NCI-H1694 treated with DMSO at 0.1 percent for 48 hours (cell line): ENCODE measurements around the gene RAB28.

Experiments
- DNase-seq: peaks from one replicate; lab custom pipeline; 2025; lab: John Stamatoyannopoulos, UW

RAB28 gene

DNA sequence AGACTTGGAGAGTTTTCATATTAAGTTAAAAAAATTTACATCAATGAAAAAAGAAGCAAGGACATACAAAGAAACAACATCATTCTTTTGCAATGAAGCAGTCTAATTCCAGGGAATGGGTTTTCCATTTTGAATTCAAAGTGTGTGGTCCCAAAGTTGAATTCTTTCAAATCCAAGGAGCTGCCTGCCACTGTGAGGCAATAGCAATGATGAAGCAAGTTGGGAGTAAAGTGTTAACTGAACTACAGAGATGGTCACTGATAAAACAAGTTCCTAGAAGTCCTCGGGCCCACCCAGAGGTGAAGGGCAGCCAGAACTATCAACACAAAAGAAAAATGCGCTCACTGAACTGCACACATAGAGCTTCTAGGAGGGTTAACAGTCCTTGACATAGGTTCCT lies 115.9 kb downstream of the RAB28 start:
- no peak for DNase-seq

DNA sequence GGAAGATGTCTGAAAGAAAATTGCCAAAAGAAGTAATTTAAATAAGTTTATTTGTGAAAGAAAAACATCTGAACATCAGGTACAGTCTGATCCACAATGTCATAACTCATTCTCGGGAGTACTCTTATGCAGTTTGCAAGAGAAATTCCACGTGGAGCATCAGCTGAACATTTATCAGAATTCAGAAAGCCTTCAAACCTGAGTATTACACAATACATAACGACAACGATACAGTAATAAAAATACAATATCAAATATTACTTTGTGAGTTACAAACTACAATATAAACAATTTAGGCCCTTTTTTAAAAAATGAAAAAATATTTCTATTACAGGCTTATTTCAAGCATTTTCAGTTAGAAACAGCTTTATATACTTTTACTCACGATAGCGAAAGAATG lies 116.4 kb downstream of the RAB28 start:
- no peak for DNase-seq

DNA sequence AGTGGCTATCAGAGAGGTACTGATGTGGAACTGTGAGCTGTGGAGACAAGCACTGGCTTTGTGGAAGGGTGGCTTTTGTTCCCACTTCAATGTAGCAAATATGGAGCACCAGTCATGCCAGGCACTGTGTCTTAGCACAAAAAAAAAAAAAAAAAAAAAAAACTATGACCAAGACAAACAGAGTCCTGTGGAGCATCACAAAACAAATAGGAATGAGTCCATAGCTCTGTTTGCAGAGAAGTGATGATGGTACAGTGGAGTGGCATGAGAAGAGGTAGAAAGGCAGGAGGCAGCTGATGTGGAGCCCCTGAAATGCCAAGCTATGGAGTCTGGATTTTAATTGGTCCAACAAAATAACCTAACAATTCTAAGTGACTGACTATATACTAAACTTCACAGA lies 116.9 kb downstream of the RAB28 start:
- DNase-seq: no peak

DNA sequence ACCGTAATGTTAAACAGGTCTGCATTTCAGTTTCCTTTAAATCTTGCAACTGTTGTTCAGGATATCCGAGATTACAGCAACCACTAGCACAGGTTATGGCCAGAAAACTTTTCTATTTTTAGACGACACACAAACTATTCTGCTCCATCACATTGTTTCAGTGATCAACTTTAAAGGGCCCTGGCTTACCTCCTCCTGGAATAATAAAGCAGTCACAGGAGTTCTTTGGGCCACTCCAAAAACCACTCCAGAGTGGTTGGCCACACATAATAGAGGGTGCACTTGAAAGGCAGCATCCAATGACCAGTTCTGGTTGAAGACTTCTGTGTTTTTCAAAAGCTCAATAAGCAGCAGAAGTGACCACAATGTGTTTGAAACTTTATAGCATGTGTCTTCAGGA lies 118.9 kb downstream of the RAB28 start:
- no peak for DNase-seq

DNA sequence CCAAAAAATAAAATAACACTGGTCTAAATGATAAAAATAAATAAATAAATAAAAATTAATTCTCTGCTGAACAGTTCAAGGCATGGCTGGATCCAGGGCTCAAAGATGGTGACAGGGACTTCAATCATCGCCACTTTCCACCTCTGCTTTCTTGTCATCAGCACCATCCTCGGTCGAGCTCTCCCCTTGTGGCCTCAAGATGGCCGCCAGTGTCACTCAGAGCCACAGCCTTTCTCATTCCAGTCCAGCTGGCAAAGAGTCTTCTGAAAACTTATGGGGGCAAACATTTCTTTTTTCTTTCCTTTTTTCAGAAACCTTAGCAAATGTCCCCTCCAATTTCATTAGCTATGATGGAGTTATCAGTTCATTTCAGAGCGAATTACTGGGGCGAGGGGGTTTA lies 119.5 kb downstream of the RAB28 start:
- DNase-seq: no peak

DNA sequence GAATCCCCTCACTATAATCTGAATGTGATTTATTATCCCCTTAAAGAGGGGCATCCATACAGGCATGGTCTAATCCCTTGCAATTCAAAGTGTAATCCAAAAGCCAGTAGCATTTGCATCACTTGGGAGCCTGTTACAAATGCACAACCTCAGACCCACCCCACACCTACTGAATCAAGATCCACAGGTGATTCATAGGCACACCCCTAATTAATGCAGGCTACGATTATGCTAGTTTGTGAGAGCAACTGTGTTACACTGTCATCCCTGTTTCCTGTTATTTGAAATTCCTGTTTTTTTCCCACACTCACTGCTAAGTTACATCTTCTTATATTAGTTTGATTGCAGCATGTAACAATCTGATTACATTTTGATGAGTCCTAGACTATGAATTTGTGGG lies 120.0 kb downstream of the RAB28 start:
- no peak for DNase-seq

DNA sequence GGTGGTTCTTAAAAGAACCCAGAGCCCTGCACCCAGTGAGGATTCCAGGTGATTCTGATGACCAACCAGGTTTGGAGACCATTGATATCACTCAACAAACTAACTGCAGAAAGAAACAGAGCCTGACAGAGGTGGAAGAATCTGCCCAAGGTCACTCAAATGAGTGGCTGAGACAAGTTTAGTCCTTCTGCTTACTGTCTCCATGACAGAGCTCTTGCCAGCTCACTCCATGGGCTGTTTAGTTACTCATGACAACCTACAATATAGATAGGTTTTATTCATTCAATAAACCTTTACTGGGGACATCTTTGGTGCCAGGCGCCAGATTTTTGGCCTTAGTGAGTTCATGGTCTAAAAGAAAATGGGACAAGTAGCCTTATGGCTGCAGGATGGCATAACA lies 124.3 kb downstream of the RAB28 start:
- DNase-seq: no peak

DNA sequence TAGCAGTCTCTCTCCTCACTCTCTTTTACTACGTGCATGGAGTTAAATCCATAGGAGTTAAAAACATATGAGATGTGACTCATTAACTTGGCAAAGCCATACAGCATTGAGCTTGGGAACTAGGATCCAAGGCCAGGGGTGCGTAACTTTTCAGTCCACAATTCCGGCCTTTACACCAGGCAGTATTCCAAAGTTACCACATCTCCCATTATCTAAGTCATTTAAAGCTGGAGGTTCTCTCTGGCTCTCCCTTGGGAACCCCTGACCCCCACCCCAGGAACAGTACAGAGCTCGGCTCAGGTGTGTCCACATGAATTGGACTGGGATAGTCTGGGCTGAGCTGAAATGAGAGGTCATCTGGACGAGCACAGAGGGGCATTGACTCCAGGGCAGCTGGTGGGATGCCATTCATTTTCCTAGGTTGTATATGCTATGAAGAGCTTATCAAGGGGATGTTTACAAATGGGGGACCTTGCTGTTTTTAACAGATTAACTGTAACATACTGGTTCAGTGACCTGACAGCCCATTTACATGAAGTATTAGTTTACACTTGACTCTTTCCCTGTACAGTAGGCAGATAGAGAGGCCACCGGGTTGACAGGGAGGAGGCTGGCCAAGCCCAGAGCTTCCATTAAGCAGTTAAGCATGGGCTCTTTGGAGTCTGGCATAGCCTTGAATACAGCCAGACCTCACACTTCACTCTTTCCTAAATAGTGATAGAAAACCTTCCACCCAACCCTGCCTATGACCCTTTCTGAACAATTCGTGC lies 128.8 kb downstream of the RAB28 start:
- DNase-seq: no peak

DNA sequence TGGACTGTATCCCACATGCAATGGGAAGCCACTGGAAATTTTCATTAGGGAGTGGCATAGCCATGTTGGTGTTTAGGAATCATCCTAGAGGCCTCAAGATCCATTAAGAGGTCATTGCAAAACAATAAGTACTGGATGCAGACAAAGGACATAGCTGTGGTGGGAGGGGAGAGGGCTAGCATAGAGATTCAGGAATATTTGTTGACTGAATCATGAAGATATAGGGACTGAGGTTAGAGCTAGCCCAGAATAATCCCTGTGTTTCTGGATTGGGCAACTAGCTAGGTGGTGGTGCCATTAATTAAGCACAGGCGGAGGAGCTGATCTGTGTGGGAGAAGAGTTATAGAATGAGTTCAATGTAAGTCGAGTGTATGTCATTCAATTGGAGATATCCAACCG lies 135.0 kb downstream of the RAB28 start:
- DNase-seq: no peak

DNA sequence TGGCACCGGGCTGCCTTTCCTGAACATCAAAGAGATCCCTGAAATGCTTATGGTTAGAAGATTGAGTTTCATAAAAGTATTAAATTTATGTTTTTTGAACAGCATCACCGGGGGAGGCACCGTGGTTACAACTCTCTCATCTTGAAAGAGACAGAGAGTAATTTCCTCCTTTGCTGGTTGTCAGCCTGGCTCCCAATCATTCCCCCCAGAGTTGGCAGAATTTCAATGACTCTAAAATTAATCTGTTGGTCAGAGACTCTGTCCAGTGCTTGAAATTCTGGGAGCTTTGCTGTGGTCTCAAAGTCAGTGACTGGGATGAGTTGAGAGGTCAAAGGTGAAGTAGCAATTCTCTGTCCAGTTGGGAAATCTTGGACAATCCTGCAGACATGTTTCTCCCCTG lies 135.9 kb downstream of the RAB28 start:
- DNase-seq: no peak

DNA sequence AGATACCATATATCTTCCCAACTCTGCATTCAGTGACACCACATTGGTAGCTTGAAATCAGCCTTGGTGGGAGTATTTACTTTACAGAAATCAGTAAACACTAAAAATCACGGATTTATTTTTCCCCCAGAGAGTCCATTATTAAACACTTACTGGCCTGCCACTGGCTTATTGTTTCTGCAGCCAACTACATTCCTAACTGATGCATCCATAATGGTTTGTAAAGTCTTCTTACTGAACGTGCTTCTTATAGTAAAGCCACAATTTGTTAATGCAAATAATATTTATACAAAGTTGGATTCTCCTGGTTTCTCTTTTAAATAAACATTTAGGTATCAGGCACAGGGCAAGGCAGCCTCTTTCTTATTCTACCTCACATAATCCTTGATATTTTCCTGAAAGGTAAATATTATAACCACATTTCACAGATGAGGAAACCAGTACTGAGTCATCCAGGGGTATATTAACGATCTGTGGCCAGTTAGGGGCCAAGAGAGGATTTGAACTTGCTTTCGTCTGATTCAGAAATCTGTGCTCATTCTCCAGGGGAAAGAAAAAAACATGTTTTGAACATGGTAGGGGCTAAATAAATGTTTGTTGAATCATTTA lies 136.5 kb downstream of the RAB28 start:
- no peak for DNase-seq

DNA sequence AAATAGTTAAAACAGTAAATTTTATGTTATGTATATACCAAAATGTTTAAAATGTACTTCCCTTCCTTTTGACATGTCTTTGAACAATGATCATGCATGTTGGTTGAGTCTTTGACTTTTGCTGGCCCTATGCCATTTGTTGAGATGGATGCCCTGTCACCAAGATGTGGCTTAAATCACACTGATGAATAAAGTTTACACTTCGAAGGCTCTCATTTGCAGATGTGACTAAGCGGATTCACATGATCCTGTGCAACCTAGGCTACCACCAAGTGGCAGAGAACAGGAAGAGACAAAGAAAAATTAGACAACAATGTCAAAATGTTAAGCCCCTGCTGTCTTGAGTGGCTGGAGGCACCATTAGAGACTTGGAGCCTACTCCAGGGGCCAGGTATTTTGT lies 139.9 kb downstream of the RAB28 start:
- no peak for DNase-seq

DNA sequence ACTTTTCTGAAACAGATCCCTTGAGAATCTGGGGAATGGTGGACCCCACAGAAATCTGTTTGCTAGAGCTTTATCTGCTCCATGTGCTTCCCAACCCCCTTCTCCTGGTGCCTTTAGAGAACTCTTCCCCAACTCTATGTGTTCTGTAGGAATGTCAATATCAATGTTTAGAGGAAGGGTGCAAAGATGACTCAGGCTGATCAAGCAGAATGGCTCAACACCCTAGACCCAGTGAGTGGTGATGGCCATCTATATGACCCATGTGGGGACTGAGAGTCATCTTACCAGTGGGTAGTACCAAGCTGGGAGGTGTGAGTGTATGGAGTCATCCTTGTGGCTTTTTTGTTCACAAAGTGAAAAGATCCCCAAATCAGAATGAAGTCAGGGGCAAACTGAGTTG lies 143.5 kb downstream of the RAB28 start:
- no peak for DNase-seq

DNA sequence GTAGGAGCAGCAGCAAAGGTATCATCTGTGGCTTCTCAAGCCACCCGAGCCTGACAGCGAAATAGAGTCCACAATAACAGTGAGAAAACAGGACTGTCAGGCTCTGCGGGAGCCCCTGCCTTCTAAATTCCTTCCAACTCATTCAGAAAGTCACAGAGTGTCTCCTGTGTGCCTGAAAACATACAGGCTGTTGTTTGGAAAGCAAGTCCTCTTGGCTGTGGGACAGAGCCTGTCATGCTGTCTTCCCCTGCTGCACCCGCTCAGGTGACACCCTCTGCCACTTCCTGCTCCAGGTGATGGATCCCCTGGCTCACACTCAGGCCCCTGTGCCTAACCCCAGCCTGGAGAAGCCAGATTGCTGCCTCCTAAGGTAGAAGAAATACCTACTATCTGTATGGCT lies 152.3 kb downstream of the RAB28 start:
- no peak for DNase-seq

DNA sequence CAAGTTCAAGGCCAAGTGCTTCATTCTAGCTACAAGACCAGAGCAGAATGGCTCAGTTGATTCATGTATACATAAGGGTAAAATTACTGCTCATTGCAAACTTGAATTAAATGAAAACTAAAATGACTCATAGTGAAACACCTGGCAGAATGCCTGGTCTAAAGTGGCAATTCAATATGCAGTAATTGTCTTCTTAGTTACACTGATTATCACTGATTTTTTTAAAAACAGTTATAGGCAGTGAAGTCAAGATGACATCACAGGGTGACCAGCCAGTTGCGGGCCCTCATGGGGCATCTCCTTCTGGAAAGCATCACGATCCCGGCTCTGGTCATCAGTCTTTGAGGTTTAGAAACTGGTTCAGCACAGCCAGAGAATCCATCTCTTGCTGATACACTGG lies 154.2 kb downstream of the RAB28 start:
- DNase-seq: no peak

DNA sequence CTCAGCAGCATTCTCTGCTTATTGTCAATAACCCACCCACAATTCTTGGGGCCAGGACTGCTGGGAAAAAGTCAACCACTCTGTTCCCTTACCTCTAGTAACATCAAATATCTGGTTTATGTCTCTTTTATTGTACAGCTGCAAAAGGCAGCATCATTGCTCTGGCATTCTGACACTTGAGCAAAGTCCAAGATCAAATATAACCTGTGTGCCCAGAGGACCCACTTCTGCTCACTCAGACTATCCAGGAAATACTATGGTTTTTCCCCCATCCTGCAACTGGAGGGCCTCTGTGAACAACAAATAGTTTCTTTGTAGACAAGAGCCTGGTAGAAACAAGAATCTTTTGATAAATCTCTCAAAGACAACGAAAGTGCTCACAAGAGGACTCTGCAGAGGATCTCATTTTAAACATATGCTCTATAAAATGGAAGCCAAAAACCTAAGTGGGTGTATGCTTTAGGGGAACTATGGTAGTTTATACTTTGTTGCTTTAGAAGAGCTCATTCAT lies 154.7 kb downstream of the RAB28 start:
- no peak for DNase-seq

DNA sequence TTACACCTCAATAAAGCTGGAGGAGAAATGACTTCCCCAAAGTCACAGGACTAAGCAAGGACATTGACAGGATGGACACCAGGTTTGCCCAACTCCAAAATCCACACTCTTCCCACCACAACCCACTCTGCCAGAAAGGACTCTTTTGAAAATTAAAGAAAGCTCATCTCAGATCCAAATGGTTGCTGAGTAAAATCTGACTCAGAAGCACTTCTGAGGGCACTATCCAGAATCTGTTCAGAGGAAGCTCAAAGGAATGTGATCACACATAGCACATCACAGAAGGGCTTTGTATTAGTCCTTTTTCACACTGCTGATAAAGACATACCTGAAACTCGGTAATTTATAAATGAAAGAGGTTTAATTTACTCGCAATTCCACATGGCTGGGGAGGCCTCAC lies 155.5 kb downstream of the RAB28 start:
- DNase-seq: no peak

DNA sequence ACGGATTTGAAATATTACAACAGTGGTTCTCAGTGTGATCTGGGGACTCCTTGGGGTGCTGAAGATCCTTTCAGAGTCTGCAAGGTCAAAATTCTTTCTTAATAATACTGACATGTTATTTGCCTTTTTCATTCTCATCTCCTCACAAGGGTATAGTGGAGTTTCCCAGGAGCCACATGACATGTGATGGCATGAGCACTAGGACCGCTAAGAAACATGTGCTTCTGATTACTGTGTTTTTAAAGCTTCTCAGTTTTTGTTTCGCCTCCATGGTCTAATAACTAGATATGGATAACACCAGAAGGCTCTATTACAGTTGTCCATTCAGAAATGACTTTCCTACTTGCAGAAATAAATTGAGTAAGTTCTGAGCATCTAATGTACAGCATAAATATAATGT lies 156.1 kb downstream of the RAB28 start:
- DNase-seq: no peak

DNA sequence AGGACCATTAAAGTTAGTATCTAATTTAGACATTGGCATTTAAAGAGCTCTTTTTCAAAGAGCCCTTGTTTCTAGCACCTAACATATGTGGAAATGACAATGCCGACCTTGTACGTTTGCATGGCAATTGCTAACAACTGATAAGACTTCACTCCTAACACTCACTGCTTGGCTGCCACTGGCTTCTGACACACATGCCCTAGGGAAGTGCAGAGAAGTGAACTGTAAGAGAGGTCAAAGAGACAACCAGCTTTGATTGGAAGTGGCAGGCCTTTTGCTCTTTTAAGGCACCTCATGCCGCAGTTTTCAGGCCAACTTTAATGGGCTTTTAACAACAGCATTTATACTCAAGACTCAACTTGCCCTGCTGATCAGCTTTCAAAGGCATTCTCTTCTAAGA lies 158.4 kb downstream of the RAB28 start:
- no peak for DNase-seq

DNA sequence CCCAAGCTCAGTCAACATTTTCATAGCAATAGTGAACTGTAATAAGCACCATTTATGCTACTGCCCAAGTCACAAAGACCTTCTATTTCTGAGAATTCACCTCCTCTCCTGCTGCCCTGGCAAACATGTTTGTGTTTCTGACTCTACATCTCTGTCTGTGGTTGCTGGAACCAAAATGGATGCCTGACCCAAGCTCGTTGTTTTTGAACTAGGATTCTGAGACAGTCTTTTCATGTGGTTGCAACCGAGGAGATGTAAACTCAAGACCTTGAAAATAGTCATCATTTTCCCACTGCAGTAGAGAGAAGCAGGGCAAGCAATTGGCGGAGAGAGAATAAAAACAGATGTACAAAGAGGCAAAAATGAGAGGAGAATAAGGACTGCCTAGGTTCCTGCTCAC lies 160.2 kb downstream of the RAB28 start:
- no peak for DNase-seq

DNA sequence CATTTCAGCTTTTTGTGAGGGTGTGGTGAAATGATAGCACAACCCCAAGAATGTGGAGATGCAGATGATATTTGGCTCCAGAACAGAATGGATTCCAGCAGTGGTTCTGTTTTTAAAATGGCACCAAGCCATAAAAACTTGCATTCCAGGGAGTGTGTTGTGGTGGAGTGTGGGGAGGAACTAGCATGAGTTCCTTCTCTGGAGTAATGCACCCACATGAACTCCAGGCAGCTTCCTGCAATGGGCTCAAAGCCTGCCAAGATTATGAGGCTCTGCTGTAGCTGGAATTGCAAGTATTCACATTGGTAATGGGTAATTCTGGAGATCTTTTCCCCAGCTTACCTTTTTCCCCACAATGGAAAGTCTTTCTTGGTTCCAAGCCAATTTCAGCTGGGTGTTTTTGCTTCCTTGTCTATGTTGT lies 161.4 kb downstream of the RAB28 start:
- DNase-seq: no peak
